Epidermal melanocyte (primary cell): Measurements from ENCODE around the gene RNF223.
A peak's percentile ranks its signal among the peaks of the same experiment; 100 is the strongest.
"Not testable (repeated sequence)": the region's sequence is repeated elsewhere in the genome, so short reads cannot be mapped to it uniquely, and the experiment has no call there.

Experiments
- DNase-seq: peaks from one replicate; pipeline ENCODE4 v3.0.0; 2011; ENCODE audit warnings: low spot score; ENCODE audit not compliant: insufficient read length

Gene RNF223

DNA sequence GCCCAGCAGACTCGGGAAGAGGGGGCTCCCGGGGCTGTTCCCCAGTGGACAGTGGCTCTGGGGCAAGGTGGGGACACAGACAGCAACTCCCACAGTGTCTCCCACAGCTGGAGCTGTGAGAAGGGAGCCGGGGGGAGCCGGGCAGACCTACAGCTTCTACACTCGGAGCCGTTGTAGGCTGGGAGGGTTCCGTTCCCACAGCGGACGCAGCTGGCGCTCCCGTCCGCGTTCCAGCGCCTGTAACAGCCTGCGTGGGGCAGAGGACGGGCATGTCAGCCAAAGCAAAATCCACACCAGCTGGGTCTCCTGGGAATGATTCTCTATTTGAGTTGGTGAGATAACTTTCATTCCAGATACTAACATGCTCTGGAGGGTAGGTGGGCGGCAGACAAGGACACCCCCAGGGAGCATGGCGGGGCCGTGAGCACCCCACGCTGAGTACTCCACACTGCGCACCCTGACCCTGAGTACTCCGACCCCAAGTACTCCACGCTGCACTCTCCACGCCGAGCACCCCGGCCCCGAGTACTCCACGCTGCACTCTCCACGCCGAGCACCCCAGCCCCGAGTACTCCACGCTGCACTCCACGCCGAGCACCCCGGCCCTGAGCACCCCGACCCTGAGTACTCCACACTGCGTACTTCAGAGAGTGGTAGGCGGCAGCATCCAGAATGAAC is 13.4 kb upstream of the RNF223 start:
- no peak for DNase-seq

DNA sequence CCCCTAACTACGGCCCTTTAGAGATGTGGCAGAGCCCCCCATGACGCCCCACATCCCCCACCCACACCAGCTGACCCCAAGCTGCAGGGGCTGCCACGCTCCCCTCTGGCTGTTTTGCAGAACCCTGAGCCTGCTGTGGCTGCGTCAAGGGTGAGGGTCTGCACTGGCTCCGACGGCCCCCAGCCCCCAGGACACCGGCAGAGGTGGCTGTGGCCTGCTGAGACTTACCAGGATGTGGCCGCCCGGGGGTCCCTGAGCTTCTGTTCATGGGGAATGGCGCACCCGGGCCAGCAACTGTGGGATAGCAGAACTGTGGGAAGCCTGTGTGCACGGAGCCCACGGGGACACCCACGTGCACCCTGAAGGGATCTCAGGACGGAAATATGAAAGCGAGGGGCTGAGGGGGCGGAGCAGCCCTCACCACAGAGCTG is 12.8 kb upstream of the RNF223 start:
- DNase-seq, result no peak

DNA sequence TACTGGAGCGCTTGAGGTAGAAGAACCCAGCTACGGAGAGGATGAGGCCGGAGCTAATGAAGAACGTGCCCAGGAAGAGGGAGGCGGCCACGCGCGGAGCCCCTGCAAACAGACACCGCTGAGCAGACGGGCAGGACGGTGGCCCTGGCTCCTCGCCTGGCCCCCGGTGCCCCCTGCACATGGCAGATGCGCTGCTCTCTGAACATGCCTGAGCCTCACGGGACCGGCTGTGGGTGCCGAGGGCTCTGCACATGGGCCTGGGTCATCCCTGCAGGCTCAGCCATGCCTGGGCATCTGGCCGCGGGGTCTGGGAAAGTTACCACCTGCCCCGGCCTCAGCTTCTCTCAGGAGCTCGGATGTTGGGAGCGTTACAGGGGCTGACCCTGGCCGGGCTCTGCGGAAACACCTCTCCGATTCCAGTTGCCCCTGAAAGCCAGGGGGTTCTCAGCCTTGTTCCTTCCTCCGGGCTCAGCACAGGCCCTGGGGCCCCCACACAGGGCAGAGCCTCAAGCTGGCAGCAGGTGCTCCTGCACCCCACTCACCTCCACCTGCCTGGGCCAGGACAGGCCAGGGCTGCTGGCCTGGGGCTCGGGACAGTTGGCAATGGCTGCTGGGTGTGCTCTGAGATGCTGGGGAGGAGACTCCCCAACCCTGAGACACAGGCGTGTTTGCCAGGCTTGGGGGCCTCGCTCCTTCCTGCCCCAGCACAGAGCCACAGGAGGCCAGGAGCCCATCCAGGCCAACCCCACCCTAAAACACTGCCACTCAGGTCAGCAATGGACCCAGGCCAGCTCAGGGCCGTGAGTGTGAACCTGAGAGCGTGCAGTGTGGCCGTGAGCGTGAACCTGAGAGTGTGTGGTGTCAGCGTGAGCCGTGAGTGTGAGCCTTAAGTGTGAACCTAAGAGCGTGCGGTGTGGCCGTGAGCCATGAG is 12.1 kb upstream of the RNF223 start:
- no peak for DNase-seq

DNA sequence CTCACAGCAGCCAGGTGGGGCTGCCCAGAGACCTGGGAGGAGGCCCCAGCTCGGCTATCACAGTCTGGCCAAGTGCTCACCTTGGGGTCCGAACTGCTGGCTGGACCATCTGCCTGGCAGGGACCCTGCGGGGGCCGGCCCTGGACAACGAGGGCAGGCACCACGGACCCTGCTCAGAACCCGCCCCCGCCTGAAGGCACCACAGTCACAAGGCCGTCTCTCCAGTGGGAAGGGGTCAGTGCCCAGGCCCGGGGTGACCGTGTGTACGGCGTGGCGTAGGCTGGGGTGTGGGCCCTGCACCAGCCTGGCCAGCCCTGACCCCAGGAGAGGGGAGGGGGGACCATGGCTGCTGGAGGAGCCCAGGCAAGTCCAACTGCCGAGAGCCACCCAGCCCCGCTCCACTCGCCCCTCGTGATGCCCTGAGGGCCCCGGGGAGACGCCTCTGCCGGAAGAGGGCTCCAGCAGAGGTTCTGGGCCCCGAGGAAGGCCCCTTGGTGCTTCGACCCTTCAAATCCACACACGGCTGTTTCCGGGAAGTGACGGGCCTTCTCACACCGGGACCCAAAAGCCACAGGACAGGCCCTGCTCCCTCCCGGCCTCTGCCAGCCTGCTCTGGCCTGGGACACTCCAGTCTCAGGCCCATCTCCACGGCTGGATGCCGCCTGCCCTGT is 11.2 kb upstream of the RNF223 start:
- no peak for DNase-seq

DNA sequence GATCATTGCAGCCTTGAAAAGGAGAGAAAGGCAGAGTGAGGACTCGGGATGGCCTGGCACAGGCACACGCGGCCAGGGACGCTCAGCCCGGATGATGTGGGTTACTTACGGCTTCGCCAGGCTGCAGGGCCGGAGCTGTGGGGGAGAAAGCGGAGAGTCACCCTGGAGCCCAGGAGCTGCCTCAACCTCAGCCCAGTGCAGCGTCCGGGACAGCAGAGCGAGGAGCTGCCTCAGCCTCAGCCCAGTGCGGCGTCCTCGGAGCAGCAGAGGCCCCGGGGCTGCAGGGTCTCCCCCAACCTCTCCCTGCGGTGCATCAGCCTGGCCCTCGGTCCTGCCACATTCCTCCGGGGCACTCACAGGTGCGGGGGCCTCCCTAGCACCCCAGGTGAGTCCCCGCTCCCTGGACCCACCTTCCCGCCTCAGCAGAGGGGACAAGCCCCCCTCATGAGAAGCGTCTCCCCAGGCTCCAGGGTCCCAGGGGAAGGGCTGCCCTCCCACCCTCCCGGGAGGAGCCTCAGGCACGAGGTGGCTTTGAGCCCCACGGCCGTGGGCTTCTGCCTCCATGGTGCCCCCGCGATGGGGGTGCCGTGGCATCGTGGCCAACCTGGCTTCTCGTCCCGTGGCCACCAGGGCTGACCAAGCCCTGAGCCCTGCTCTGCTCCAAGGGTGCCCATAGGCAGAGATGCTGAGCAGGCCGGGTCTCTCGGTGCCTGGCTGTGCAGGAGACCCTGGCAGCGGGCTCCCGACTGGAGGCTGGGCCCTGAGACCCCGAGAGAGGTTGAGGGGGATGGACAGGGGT is 10.5 kb upstream of the RNF223 start:
- DNase-seq, result no peak

DNA sequence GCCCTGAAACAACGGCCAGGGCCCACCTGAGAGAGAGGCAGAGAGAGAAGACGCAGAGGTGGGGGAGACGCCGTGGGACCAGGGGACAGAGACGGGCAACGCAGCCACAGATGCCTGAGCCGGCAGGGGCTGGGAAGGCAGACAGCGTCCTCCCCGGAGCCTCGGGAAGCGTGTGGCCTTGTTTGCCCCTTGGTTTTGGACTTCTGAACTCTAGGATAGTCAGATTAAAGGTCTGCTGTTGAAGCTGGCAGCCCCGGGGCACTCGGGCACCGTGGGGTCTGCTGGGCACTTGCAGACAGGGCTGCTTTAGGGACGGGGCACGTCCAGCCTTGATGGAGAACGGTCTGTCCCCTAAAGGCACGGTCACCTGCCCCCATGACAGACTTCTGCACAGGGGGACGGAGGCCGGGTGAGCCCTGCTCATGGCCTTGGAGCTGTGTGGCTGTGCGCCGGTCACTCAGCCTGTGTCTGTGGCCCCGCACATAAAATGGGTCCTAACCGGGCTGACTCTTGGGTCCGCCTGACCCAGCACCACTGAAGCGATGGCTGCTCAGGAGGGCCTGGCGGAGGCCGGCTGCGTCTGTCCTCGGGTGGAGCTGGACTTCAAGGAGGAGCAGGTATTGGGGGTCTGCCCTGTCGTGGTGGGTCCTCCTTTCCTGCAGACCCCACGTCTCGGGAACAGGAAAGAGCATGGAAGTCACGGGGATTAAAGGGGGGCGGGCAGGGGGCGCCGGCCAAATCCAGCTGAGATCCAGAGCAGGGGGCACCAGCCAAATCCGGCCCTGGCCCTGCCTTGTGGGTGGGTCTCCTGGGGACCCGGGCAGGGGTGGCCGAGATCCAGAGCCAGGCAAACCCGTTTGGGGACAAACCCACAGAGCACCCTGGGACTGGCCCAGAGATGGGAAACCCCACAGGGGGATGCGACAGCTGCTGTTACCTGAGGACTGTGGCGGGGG is 9.6 kb upstream of the RNF223 start:
- DNase-seq, result no peak

DNA sequence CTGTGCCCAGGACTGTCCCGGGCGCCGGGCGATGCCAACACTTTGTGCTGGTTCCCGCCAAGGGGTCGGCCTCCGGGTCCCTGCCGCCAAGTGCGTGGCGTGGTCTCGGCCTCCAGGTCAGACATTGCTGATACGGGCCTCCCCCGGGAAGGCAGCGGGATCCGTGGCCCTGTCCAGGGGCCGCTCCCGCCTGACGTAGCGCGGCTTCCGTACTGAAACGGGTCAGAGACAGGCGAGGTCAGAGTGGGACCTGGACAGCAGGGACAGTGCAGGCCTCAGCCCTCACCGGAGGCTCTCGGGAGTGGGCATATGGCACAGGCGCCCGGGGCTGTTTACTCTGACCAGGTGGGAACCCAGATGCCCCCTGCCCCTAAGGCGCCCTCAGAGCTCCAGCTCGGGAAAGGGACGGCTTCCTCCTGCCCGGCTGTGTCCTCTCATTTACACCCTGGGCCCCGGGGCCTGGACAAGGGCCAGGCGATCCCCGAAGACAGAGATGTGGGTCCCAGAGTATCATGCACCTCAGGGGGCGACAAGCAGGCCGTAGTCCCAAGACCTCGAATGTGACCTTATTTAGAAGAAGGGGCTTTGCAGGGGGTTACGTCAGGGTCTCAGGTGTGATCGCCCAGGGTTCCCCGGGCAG is 8.8 kb upstream of the RNF223 start:
- DNase-seq, result peak; percentile 1

DNA sequence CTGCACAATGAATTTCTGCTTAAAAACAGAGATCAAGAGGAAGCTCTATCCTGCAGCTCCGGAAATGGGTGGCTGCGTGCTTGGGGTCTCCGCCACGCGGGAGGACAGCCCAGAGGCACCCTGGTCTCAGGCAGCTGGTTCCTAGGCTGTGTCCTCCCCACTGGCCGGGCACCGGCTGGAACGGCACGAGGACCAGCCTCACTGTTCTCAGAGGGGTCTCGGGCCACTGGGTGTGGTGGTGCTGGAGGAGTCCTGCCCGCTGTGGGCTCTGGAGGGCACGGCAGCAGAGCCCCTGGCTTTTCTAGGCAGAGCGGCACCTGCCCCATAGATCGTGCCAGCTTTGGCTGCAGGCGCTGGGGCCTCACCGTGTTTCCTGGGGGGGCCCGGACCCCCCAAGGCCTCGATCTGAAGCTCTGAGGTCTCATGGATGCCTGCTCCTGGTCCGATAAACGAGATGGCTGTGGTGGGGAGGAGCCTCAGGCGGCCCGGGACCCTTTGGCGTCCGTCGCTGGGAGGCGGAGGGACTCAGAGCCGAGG is 8.2 kb upstream of the RNF223 start:
- peak; percentile 8 for DNase-seq

DNA sequence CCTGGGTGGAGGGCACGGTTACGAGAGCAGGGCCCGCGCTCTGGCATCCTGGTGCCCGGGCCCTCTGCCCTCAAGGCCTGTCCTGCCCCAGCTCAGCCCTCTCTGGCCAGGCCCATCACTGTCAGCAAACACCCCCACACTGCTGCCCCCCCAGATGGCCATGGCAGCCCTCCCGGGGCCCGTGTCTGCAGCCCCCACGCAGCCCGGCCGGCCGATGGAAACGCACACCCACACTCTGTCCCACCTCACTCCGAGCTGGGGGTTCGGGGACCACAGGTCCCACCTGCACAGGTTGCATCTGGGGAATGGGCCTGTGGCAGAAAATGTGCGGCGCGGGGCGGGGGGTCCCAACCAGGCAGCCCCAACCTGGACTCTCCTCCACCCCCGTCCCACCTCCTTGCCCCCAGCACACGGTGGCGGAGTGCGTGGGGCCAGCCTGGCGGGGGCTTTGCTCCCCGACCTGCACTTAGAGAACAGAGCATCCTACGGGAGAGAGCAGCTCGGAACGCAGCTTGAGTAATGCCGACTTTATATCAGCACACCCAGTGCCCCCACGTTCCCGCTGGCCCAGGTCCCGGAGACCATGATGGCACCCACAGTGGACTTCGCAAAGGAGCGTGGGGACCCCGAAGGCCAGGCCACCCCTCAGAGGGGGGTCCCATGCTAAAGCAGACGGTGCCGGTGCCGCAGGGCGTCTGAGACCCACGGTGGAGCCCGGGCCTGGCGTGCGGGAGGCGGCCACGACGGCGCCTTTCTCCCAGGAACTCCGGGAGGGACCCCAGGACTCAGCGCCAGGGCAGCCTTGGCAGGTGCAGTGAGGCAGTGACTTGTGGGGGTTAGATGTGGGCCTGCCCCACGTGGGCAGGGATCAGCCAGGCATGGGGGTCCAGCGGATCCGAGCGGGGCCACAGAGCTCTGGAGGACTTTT is 7.5 kb upstream of the RNF223 start:
- DNase-seq, result peak; percentile 3

DNA sequence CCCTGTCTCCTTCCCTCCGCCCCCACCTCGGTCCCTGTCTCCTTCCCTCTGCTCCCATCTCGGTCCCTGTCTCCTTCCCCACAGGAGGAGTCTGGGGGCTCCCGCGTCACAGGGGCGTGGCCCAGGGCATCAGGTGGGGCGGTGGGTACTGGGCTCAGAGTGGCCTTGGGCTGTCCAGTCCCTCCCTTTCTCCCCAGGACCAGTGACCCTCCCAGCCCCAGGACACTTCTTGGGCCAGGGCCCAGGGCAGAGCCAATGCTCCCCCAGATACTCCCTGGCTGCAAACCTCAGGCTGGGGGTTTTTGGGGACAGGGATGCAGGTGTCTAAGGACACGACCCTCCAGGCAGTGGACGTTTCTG is 6.8 kb upstream of the RNF223 start:
- DNase-seq, result peak; percentile 2

DNA sequence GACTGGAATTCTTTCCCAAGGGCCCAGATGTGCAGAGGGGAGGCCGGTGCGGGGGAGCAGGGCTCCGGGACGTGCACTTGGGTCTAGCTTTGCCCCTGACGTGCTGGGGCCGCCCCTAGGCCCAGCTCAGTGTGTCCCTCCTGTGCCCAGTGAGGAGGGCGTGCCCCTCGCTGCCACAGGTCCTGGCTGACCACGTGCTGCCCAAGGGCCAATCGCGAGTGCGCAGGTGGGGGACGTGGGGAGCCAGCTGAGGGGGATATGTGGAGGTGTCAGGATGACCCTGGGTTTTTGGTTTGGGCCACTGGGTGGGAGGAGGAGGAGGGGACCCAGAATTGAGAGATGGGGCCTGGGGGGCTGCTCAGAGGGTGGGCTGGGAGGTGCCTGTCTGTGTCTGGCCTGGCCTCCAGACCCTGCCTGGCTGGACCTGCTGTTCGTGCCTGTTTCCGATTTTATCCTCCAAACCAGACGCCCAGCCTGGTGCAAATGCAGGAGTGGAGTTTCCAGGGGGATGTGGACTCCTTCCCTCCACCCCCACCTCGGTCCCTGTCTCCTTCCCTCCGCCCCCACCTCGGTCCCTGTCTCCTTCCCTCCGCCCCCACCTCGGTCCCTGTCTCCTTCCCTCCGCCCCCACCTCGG is 6.1 kb upstream of the RNF223 start:
- peak; percentile 34 for DNase-seq

DNA sequence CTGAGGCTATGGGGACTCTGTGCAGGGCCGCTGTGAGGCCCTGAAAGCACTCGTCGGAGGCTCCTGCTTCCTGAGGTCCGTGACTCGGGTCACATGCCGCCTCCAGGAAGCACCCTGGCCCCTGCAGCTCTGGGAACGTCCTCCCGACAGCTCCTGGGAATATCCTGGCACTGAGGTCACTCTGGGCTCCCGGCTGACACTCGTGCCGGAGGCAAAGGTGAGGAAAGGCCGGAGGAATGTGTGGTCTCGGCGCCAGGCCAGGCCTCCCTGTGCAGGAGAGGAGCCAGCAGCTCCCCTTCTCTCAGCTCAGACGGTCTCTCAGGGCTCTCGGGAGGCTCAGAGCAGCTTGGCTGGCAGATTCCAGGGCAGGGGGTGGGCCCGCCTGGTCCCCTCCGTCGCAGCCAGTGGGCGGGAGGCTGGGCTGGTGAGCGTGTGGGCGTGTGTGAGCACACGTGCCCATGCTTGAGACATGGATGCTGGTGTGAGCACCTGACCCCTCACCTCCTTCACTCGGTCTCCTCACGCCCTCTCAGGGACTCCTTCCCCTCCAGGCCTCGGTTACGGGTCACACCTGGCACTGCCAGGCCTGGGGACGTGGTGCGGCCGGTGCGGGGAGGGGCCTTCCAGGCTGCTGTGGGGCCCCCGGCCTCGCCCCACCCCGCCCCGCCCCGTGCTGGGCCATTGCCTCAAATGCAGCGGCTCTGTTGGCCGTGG is 5.5 kb upstream of the RNF223 start:
- DNase-seq, result peak; percentile 75

DNA sequence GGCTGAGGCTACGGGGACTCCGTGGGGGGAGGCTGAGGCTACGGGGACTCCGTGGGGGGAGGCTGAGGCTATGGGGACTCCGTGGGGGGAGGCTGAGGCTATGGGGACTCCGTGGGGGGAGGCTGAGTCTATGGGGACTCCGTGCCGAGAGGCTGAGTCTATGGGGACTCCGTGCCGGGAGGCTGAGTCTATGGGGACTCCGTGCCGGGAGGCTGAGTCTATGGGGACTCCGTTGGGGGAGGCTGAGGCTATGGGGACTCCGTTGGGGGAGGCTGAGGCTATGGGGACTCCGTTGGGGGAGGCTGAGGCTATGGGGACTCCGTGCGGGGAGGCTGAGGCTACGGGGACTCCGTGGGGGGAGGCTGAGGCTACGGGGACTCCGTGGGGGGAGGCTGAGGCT is 3.3 kb upstream of the RNF223 start:
- not testable (repeated sequence) for DNase-seq

DNA sequence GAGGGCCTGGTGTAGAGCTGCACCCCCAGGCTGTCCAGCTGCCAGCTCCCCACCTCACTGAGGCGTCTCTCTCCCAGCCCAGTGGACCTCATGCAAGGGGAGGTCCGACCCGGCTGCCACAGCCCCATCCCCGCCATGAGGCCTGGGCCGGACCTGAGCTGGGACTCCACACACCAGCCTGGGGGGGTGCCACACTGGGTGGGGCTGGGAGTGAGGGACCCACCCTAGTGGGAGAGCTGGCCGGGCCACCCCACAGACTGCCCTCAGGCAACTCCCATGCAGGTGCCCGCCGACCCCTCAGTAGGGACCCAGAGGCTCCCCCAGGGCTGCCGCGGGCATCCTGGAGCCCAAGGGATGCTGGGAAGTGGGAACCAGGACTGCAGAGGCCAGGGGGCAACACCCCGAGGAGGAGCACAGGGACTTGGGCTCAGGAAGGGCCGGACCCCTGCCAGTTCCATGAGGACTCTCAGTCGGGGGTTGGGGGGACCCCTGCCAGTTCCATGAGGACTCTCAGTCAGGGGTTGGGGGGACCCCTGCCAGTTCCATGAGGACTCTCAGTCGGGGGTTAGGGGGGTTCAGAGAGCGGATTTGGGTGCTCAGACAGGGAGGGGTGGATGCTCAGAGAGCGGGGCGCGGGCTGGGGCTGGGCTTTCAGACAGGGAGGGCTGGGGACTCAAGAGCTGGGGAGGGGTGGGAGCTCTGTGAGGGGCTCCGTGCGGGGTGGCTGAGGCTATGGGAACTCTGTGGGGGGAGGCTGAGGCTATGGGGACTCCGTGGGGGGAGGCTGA is 1.2 kb upstream of the RNF223 start:
- DNase-seq, result no peak

DNA sequence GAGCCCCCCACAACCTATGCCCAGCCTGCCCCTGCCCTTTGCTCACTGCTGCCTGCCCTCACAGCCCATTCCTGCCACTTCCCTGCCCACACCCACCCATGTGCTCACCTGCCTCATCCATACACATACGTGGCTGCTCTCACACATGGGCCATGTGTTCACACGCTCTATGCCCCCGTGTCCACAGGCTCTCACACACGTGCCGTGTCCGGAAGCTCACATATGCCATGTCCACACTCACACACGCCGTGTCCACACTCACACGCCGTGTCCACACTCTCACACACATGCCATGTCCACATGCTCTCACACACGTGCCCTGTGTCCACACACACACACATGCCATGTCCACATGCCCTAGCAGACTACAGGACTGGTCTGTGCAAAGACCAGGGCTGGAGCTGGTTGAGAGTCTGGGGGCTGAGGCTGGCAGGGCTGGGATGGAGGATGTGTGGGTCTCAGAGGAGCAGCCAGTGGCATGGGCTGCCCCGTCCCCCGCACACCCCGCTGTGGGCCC is 583 bp upstream of the RNF223 start:
- DNase-seq, result no peak
